Lung (tissue), 12 donors: Measurements from ENCODE around the gene DPYSL3. TPM values are rescaled to one million over a fixed set of nuclear protein-coding genes. Genes with fewer than 3 reads are reported as not detected.

Experiments used
- ATAC-seq: fragments of 200-7000 bp; cut with Tn5 transposase; one replicate; pipeline ENCODE4 v1.9.1; 2020; ENCODE audit warnings: moderate number of reproducible peaks; ENCODE audit not compliant: insufficient read depth, low FRiP score
- DNase-seq, 3 donors: peaks; one replicate each; pipeline ENCODE4 v3.0.0-alpha.2; 2013 to 2017
- H3K27ac ChIP-seq, 2 donors: one replicate each; pipeline ENCODE4 v1.5.1; 2013; ENCODE audit warnings: mild to moderate bottlenecking in 2 of 2, moderate library complexity in 2 of 2, control low read depth in 1 of 2, inconsistent platforms in 1 of 2, low read depth in 1 of 2, low read length in 1 of 2
- H3K27me3 ChIP-seq, 3 donors: one replicate each; pipeline ENCODE4 v1.5.1; 2013; ENCODE audit warnings: low read length in 2 of 3; ENCODE audit not compliant: control insufficient read depth in 3 of 3, insufficient read depth in 3 of 3
- H3K36me3 ChIP-seq, 4 donors: one replicate each; pipeline ENCODE4 v1.5.1; 2013; ENCODE audit warnings: low read length in 4 of 4, mild to moderate bottlenecking in 1 of 4, moderate library complexity in 1 of 4; ENCODE audit not compliant: control insufficient read depth in 4 of 4, insufficient read depth in 4 of 4
- H3K4me1 ChIP-seq, 5 donors: one replicate each; pipeline ENCODE4 v1.5.1; 2013; ENCODE audit warnings: low read length in 5 of 5, mild to moderate bottlenecking in 2 of 5, moderate library complexity in 1 of 5; ENCODE audit not compliant: control insufficient read depth in 5 of 5, insufficient read depth in 5 of 5
- H3K4me3 ChIP-seq: one replicate; pipeline ENCODE4 v1.5.1; 2013; ENCODE audit warnings: mild to moderate bottlenecking, control low read depth, moderate library complexity
- H3K9ac ChIP-seq, 2 donors: one replicate each; pipeline ENCODE4 v1.5.1; 2013; ENCODE audit warnings: low read length in 2 of 2, control low read depth in 1 of 2; ENCODE audit not compliant: insufficient read depth in 1 of 2
- H3K9me3 ChIP-seq, 4 donors: one replicate each; pipeline ENCODE4 v1.5.1; 2013; ENCODE audit warnings: low read length in 3 of 4, mild to moderate bottlenecking in 1 of 4, moderate library complexity in 1 of 4; ENCODE audit not compliant: control insufficient read depth in 4 of 4, insufficient read depth in 3 of 4
- CTCF ChIP-seq: IDR thresholded peaks from 2 replicates; pipeline ENCODE4 v1.5.1; 2012; ENCODE audit warnings: mild to moderate bottlenecking; ENCODE audit errors: control extremely low read depth, extremely low read depth
- WGBS, 2 donors: extraction: QIAGEN DNeasy Blood & Tissue Kit; methylation state at CpG; one replicate each; pipeline ENCODE4 v1.1.7; 2013; 5-methylcytosine and 5-hydroxymethylcytosine counted together
- polyA plus RNA-seq, 2 donors: library from polyadenylated mRNA; stranded (reverse); fragments of 200-250 nt; gene quantifications; one replicate each; pipeline ENCODE4 v1.2.1, GENCODE V29; 2013
- total RNA-seq, 2 donors: library from RNA; depleted of rRNA in 1 of 2; stranded (reverse); fragments of >200 nt in 1 of 2; gene quantifications; one replicate each; pipeline ENCODE4 v1.2.1, GENCODE V29; 2014 to 2021
- donor health status: control.
- donor health status: control.
- donor health status: Bipolar disorder and iron deficiency.
- donor health status: healthy.
- donor health status: DM: yes; HTN: yes; CAD: no.

Gene DPYSL3
- total and polyA plus RNA-seq, 4 donors = 13.8 to 112 (median 43.7) TPM

GRCh38 chr5:147415651-147416050 is 94.2 kb downstream of the DPYSL3 start:
- no peaks in the 10 kb centered on the region for H3K27me3 ChIP-seq
- no peak for TF ChIP-seq CTCF
- H3K4me3 ChIP-seq = no peak overlapping the region
- 82 to 88% methylated on average over 3 of the region's 3 CpGs for WGBS, 2 donors
- peaks cover 0 to 8% (median 3%) of the 10 kb centered on the region in 4 donors for H3K36me3 ChIP-seq
- ATAC-seq (no peak), DNase-seq (no peak)
- no peaks in the 10 kb centered on the region for H3K9me3 ChIP-seq
- no peak overlapping the region for H3K27ac ChIP-seq
- peaks cover 3 to 17% (median 15%) of the 10 kb centered on the region in 5 donors for H3K4me1 ChIP-seq
- no peak overlapping the region for H3K9ac ChIP-seq

- no peaks in the 10 kb centered on the region for H3K27me3 ChIP-seq
- peaks cover 3 to 19% (median 15%) of the 10 kb centered on the region in 5 donors for H3K4me1 ChIP-seq
- DNase-seq (no peak), ATAC-seq (no peak)
- no peak for TF ChIP-seq CTCF
- 91 to 95% methylated on average over 3 of the region's 3 CpGs for WGBS, 2 donors
- no peaks in the 10 kb centered on the region for H3K9me3 ChIP-seq
- H3K4me3 ChIP-seq = no peak overlapping the region
- H3K9ac ChIP-seq = no peak overlapping the region
- H3K36me3 ChIP-seq = peaks cover 0 to 9% (median 3%) of the 10 kb centered on the region in 4 donors
- H3K27ac ChIP-seq = no peak overlapping the region
Observed at GRCh38 chr5:147413266-147413665, 96.6 kb downstream of the DPYSL3 start.

- TF ChIP-seq CTCF = no peak
- Histone ChIP-seq H3K27me3 (no peaks in the 10 kb centered on the region), H3K9me3 (no peaks in the 10 kb centered on the region), H3K9ac (no peak overlapping the region), H3K27ac (no peak overlapping the region), H3K4me3 (no peak overlapping the region), H3K4me1 (peaks cover 3 to 14% (median 9%) of the 10 kb centered on the region in 5 donors), H3K36me3 (peaks cover 0 to 12% (median 2%) of the 10 kb centered on the region in 4 donors)
- no peak for ATAC-seq
- DNase-seq = no peak
- 92 to 95% methylated on average over 2 of the region's 2 CpGs for WGBS, 2 donors
Observed at GRCh38 chr5:147412561-147412960, 97.3 kb downstream of the DPYSL3 start.
